Activated naive CD4-positive, alpha-beta T cell treated with anti-CD3 and anti-CD28 coated beads, Interleukin-2, amount 50 U/mL, for 16 hours (primary cell): ENCODE results near the gene FCGR1A.
"Not testable (repeated sequence)": the region's sequence is repeated elsewhere in the genome, so short reads cannot be mapped to it uniquely, and the experiment has no call there.

Source experiments
- DNase-seq: peaks from one replicate; pipeline ENCODE4 v3.0.0-alpha.2; 2020

FCGR1A gene

GRCh38 chr1:149782600-149782999, at the start of gene FCGR1A:
Gene FCGR1A, plus strand, starts transcription at chr1:149782694. Its CDS starts 50 bp downstream, at chr1:149782744.
- DNase-seq, result not testable (repeated sequence)

DNA sequence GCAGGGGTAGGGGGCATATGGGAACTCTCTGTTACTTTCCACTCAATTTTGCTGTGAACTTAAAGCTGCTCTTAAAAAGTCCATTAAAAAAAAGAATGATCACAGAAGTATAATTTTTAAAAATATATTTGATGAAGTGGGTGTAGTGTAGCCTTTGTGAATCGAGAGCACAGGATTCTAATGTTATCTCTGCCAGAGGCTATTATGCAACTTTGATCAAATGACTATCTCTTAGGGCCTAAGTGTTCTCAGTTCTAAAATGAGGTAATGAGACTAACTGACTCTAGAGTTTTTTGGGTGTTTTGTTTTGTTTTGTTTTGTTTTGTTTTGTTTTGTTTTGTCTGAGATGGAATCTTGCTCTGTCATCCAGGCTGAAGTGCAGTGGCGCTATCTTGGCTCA, 49.7 kb upstream of the FCGR1A start:
- not testable (repeated sequence) for DNase-seq

DNA sequence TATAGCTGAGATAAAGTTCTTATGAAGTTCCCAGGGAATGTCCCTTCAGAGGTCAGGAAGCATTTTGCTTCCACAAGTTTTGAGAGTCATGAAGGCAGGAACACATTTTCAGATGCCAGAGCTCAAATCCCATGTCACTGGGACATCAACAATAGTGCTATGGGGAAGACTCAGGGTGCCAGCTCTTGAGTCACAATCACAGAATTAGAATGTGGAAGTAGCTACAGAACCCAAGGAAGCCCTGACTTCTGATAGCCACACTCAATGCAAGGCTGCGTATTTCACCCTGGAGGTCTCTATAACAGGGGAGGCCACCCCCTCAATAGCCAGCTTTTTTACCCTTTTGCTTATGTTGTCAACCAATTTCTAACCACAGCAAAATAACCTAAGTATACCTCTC, 47.8 kb upstream of the FCGR1A start:
- DNase-seq, result not testable (repeated sequence)

DNA sequence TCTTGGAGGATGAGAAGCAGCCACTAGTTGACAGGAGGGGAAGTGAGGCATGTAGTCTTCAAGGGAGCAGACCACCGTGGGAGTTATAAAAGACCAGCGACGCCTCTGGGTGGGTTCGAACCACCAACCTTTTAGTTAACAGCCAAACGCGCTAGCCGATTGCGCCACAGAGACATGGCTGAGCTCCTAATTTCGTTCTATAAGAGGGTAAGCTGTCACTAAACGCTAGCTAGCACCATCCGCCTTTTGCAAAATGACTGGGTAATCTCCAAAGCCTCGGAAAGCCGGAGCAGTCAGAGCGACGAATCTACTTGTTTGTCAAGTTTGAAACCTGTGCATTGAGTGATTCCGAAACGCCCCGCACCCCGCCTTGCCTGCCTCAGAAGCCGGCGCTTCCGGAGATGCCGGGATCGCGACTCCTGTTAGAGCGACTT, 42.3 kb upstream of the FCGR1A start:
- peak; percentile 51 for DNase-seq

GRCh38 chr1:149740590-149741230, 41.8 kb upstream of the FCGR1A start:
- DNase-seq, result not testable (repeated sequence)

DNA sequence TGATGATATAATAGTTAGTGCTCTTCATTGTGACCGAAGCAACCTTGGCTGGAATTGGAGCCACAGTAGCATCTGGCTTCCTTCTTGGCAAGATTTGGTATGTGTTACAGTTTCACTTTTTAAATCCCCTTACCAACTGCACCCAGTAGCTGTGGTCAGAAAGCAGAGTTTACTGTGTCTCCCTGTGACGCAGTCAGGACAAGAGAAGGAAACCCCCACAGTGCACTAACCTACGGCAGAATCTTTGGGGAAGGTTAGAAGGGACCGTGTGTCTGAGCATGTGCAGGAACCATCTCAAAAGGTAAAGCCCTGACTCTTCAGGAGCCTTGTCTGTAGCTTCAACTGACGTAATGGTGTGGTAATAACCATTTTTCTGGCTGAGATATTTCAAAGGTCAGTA, 40.6 kb upstream of the FCGR1A start:
- not testable (repeated sequence) for DNase-seq

DNA sequence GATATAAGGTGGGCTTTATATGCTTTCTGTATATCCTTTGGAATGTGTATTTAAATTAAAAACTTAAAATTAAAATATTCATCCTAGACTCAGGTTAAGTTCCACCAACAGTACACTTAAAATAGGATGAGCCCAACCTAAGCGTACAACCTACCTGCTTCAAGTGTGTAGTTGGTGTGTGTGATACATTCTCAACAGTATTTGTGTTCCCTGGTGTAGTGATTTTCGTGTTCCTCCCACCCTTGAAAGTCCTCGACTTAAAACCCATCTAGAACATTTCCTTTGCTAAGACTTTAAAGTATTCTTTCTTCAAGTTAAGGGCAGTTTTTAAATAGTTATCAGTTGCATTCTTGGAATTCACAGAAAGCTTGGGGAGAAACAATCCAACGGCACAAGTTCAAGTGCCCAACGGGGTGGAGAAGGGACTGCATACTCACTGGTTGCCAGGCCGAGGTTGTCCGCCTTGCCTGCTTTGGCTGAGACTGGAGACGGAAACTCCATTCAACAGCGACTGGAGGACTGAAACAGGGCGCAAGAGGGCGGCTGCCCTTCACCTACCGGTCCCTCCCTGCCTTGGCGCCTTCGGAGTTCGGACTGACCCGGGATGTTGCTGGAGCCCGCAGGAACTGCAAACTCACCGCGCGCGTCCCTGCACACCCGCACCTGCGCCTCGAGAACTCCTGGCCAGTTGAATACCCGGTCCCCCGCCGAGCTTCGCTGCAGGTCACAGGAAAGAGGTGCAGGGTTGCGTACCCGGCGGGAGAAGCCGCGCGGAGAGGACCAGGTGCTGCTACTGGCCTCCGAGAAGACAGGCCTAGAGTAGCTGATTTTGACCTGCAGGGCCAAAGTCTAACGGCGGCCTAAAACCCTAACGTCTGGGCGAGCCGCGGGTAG, 35.8 kb upstream of the FCGR1A start:
- DNase-seq, result not testable (repeated sequence)

DNA sequence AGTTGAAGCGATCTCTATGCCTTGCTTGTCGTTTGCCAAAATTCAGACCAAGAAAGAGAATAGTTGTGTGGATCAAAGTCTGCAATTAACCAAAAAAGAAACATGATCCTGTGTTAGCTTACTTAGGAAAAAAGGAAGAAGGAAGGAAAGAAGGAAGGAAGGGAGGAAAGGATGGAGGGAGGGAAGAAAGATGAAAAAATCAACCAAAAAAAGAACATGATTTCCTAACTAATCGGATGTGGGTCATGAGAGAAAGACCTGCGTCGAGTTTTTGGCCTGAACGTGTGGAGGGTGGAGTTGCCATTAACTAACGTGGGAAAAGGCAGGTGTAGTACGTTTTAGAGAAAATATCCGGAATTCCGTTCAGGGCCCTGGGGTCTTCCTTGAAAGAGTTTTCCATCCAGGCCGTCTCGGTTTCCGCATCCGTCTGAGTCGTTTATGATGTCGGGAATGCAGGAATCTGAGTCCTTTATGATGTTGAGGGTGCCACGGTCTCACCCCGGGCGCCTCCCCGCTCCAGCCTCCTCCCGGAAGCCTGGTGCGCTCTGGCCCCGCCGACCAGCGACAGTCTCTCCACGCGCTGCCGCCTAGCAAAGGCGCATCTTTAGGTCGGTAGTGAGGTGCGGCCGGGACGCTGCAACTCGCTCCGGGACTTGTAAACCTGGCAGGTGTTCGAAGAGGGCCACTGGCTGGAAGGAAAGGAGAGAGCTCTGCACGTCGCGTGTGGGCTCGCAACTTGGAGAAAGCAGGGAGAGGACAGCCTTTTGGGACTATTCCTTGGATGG, 34.9 kb upstream of the FCGR1A start:
- DNase-seq, result not testable (repeated sequence)

GRCh38 chr1:149748144-149748500, 34.4 kb upstream of the FCGR1A start:
- DNase-seq, result not testable (repeated sequence)

- not testable (repeated sequence) for DNase-seq
Observed at GRCh38 chr1:149750562-149750961, 31.9 kb upstream of the FCGR1A start.

DNA sequence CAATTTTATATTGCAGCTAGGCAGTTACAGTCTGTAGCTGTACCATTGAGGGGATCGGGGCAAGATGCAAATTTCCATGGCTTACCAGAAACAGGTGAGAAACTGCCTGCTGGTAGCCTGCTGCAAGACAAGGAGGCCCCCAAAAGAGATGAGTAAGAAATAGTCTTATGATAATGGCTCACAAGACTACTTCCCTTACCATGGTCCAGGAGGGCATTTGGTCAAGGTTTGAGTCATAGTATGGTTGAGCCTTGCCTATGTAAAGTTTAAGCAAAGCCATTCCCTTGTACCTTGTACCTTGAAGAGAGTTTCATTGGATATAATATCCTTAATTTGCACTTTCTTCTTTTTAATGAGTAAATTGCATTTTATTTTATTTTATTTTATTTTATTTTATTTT, 30.3 kb upstream of the FCGR1A start:
- DNase-seq, result not testable (repeated sequence)

DNA sequence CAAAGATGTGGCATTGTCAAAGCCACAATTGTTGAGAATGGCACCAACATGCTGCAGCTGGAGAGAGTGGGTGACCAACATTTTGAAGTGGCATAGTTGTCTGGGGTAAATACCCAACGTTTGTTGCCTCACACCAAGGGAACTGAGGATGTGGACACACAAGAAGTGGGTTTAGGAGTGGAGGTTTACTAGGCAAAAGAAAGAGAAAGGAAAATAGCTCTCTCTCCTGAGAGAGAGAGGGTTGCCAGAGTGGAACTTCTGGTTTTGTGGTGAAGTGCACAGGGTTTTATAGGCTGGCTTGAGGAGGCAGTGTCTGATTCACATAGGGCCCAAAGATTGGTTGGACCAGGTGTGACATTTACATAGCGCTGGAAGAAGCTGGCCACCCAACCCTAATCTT, 29.0 kb upstream of the FCGR1A start:
- DNase-seq, result not testable (repeated sequence)

- DNase-seq, result not testable (repeated sequence)
Observed at GRCh38 chr1:149755294-149755693, 27.2 kb upstream of the FCGR1A start.

GRCh38 chr1:149762294-149762693, 20.2 kb upstream of the FCGR1A start:
- DNase-seq, result not testable (repeated sequence)

GRCh38 chr1:149764087-149764800, 18.2 kb upstream of the FCGR1A start:
- DNase-seq, result not testable (repeated sequence)

DNA sequence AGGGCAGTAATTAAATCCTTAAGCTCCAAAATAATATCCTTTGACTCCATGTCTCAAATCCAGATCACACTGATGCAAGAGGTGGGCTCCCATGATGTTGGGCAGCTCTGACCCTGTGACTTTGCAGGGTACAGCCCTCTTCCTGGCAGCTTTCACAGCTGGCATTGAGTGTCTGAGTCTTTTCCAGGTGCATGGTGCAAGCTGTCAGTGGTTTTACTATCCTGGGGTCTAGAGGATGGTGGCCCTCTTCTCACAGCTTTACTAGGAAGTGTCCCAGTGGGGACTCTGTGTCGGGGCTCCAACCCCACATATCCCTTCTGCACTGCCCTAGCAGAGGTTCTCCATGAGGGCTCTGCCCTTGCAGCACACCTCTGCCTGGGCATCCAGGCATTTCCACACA, 16.3 kb upstream of the FCGR1A start:
- DNase-seq, result not testable (repeated sequence)

DNA sequence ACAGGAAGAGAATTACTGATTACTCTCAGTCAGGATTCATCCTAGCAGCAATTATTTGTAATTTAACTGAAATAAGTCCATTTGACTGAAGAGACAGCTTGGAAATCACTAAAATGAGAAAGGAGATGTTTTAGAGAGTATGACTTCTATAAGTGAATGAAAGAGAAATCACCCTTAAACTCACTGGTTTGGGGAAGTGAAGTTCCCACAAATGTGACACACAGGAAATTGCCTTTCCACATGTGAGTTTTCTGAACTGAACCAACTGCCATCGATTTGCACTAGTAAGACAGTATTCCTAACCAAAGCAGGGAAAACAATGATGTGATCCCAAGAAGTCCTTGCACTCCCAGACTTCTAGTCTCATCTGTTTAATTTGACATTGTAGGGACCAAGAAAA, 13.3 kb upstream of the FCGR1A start:
- DNase-seq, result not testable (repeated sequence)

- DNase-seq, result not testable (repeated sequence)
Observed at GRCh38 chr1:149770661-149771060, 11.8 kb upstream of the FCGR1A start.

- not testable (repeated sequence) for DNase-seq
Observed at GRCh38 chr1:149771653-149772425, 10.7 kb upstream of the FCGR1A start.

- not testable (repeated sequence) for DNase-seq
Observed at GRCh38 chr1:149775510-149776147, 6.9 kb upstream of the FCGR1A start.

- not testable (repeated sequence) for DNase-seq
Observed at GRCh38 chr1:149777084-149777483, 5.4 kb upstream of the FCGR1A start.
